WI38 (cell line): Measurements from ENCODE around the gene MBD5.

Experiments
- H3K4me3 ChIP-seq: 2 replicates; pipeline ENCODE4 v1.5.1; 2011; ENCODE audit warnings: low read depth, mild to moderate bottlenecking, control low read depth, low read length
- CTCF ChIP-seq: IDR thresholded peaks from 2 replicates; pipeline ENCODE4 v1.5.1; 2012; ENCODE audit warnings: low read depth, mild to moderate bottlenecking, control low read depth, low read length

MBD5 gene

GRCh38 chr2:148416248-148416647, 395.4 kb downstream of the MBD5 start:
- no peak overlapping the region for H3K4me3 ChIP-seq
- no peak for TF ChIP-seq CTCF

- no peak for TF ChIP-seq CTCF
- H3K4me3 ChIP-seq: no peak overlapping the region
These were observed 409.2 kb downstream of the MBD5 start for GRCh38 chr2:148430101-148430500.

- no peak for TF ChIP-seq CTCF
- H3K4me3 ChIP-seq: no peak overlapping the region
These were observed 427.0 kb downstream of the MBD5 start for GRCh38 chr2:148447877-148448276.

- no peak overlapping the region for H3K4me3 ChIP-seq
- no peak for TF ChIP-seq CTCF
These were observed 429.6 kb downstream of the MBD5 start for GRCh38 chr2:148450531-148450930.

GRCh38 chr2:148451046-148451445, 430.2 kb downstream of the MBD5 start:
- H3K4me3 ChIP-seq: no peak overlapping the region
- no peak for TF ChIP-seq CTCF

GRCh38 chr2:148455791-148456190, 434.9 kb downstream of the MBD5 start:
- TF ChIP-seq CTCF: no peak
- H3K4me3 ChIP-seq: no peak overlapping the region

GRCh38 chr2:148458171-148458570, 437.3 kb downstream of the MBD5 start:
- no peak for TF ChIP-seq CTCF
- no peak overlapping the region for H3K4me3 ChIP-seq

- no peak for TF ChIP-seq CTCF
These were observed 438.5 kb downstream of the MBD5 start for GRCh38 chr2:148459377-148459778.

More at GRCh38 chr2:148459377-148459778, 438.5 kb downstream of the MBD5 start:
- H3K4me3 ChIP-seq: no peak overlapping the region
